ENCODE results near the gene OR2D2.
"Not testable (repeated sequence)": the region's sequence is repeated elsewhere in the genome, so short reads cannot be mapped to it uniquely, and the experiment has no call there.

Gene OR2D2

DNA sequence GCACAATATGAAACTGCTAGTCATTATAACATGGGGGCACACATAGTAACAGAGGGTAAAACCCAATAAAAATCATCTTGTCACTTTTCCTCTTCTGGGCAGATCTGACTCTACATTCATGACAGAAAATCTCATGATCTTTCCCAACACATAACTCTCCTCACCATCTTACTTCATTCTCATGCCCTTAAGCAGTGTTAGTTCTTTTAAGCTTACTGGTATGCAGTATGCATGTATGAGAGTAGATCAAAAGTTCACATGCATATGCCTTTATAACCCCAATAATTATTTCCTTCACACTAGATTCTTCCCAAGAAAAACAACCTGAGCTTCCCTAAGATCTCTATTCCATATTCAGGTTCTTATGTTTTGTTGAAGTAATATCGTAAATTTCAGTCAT lies 21.0 kb downstream of the OR2D2 start:
- no peaks in the 10 kb centered on the region for H3K27me3 ChIP-seq (ENCODE audit: control insufficient read depth, insufficient read depth, low read length)
- no peaks in the 10 kb centered on the region for H3K4me1 ChIP-seq (ENCODE audit: control insufficient read depth, insufficient read depth, low read length)
- H3K9ac ChIP-seq (ENCODE audit: low read length), result no peak overlapping the region
- H3K4me3 ChIP-seq (ENCODE audit: low read length), result no peak overlapping the region
- H3K27ac ChIP-seq (ENCODE audit: low read depth, low read length), result no peak overlapping the region
- no peaks in the 10 kb centered on the region for H3K36me3 ChIP-seq (ENCODE audit: control insufficient read depth, insufficient read depth, low read length)

DNA sequence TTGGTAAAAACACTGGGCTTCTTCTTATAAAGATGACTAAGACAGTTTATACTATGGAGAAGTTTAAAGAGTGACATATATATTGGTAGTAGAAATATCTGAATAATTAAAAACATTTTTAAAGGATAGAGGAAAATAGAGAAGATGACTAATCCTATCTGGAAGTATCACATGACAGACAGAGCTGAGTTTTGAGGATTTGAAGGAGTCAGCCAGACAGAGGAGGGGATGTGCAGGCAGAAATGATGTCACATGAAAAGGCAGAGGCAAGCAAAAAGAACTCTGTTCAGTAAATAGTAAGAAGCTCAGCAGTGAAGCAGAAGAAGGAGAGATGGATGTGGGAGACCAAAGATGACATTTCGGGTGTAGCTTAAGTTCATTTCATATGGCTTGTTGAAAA lies 27.9 kb downstream of the OR2D2 start:
- Histone ChIP-seq H3K27ac (ENCODE audit: low read depth, low read length) (no peak overlapping the region), H3K4me3 (ENCODE audit: low read length) (no peak overlapping the region), H3K4me1 (ENCODE audit: control insufficient read depth, insufficient read depth, low read length) (no peaks in the 10 kb centered on the region), H3K9ac (ENCODE audit: low read length) (no peak overlapping the region), H3K36me3 (ENCODE audit: control insufficient read depth, insufficient read depth, low read length) (no peaks in the 10 kb centered on the region), H3K27me3 (ENCODE audit: control insufficient read depth, insufficient read depth, low read length) (no peaks in the 10 kb centered on the region)

DNA sequence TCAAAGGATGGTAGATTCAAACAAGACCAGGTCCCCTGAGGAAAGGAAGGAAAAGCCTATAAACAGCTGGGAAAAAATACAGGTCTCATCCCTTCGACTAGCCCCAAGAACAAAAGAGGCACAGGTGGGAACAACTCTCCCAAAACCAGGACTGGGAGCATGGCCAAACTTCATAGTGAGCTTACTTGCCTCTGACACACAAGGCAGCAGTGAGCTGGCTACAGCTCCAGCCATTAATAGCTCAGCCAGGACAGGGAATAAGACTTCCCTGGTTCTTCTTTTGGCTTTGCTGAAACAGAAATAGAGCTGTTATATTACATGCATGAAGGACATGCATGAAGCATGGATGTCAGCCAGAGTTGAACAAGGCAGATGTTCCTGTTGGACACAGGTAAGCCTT lies 29.3 kb downstream of the OR2D2 start, which contains the start of gene OR10A2:
TSS of gene OR10A2 (plus strand) at position 97 of the 400 bp plus-strand sequence. CDS start 6,698 bp downstream, outside the sequence.
- Histone ChIP-seq H3K27ac (ENCODE audit: low read depth, low read length) (no peak within 1 kb of the TSS), H3K4me1 (ENCODE audit: control insufficient read depth, insufficient read depth, low read length) (no peaks in the 10 kb centered on the region), H3K4me3 (ENCODE audit: low read length) (no peak within 1 kb of the TSS), H3K9ac (ENCODE audit: low read length) (no peak within 1 kb of the TSS), H3K36me3 (ENCODE audit: control insufficient read depth, insufficient read depth, low read length) (no peaks in the 10 kb centered on the region), H3K27me3 (ENCODE audit: control insufficient read depth, insufficient read depth, low read length) (no peaks in the 10 kb centered on the region)

DNA sequence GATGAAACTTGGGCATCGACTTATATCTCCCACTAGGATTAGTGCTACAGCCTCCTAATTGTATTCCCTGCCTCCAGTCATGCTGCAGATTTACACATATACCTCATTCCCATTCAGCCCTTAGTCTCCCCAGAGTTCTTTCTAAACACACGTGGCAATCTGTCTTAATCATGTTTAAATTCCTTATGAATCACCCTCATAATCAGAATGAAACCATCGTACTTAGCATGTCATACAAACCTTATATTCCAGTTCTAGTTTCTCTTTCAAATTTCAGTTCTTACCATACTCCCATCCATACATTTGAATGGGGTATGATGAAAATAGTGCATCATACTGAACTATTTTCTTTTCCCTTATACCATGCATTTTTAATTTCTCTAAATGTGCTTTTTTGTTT lies 35.4 kb downstream of the OR2D2 start:
- H3K36me3 ChIP-seq (ENCODE audit: control insufficient read depth, insufficient read depth, low read length), result no peaks in the 10 kb centered on the region
- H3K4me1 ChIP-seq (ENCODE audit: control insufficient read depth, insufficient read depth, low read length), result no peaks in the 10 kb centered on the region
- H3K9ac ChIP-seq (ENCODE audit: low read length), result no peak overlapping the region
- no peak overlapping the region for H3K27ac ChIP-seq (ENCODE audit: low read depth, low read length)
- H3K4me3 ChIP-seq (ENCODE audit: low read length), result no peak overlapping the region
- H3K27me3 ChIP-seq (ENCODE audit: control insufficient read depth, insufficient read depth, low read length), result no peaks in the 10 kb centered on the region

DNA sequence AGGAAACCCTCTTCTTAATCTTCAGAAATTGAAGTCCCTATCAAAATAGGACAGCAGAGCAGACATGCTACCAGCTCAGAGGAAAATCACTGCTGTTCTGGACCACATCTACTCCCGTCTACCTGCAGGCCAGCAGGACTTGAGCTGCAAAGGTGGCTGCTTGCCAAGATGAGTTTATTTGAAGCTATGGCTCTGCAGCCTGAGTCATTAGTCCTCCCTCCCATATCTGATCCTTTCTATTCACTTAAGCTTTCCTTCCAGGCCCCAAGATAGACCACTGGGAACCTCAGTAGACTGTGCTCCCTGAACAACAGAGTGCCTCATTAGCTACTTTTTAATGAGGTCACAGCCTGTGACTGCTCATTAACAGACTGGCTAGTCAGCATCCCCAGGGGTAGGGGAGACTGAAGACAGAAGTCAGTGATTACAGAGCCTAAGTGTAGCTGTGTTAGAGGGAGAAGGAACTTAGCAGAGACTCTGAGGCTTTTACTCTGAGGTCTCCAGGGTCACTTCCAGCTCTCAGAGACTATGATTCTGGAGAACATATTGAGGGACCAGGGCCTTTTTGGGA lies 36.2 kb downstream of the OR2D2 start:
- no peak overlapping the region for H3K4me3 ChIP-seq (ENCODE audit: low read length)
- H3K4me1 ChIP-seq (ENCODE audit: control insufficient read depth, insufficient read depth, low read length), result no peaks in the 10 kb centered on the region
- H3K9ac ChIP-seq (ENCODE audit: low read length), result no peak overlapping the region
- H3K36me3 ChIP-seq (ENCODE audit: control insufficient read depth, insufficient read depth, low read length), result no peaks in the 10 kb centered on the region
- H3K27me3 ChIP-seq (ENCODE audit: control insufficient read depth, insufficient read depth, low read length), result no peaks in the 10 kb centered on the region
- H3K27ac ChIP-seq (ENCODE audit: low read depth, low read length), result no peak overlapping the region

DNA sequence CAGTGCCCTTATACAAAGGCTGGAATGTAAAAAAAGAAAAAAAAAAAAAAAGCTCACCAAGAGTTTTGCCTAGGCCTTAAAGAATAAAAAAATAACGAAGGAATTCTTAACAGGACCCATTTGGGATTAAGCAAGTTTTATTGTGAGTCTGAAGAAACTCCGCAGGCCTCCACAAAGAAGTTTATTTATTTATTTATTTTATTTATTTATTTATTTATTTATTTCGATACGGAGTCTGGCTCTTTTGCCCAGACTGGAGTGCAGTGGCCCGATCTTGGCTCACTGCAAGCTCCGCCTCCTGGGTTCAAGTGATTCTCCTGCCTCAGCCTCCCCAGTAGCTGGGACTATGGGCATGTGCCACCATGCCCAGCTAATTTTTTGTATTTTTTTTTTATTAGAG lies 37.5 kb downstream of the OR2D2 start:
- H3K27ac ChIP-seq (ENCODE audit: low read depth, low read length); H3K27me3 ChIP-seq (ENCODE audit: control insufficient read depth, insufficient read depth, low read length); H3K4me1 ChIP-seq (ENCODE audit: control insufficient read depth, insufficient read depth, low read length); H3K4me3 ChIP-seq (ENCODE audit: low read length); H3K36me3 ChIP-seq (ENCODE audit: control insufficient read depth, insufficient read depth, low read length); H3K9ac ChIP-seq (ENCODE audit: low read length): not testable (repeated sequence)

DNA sequence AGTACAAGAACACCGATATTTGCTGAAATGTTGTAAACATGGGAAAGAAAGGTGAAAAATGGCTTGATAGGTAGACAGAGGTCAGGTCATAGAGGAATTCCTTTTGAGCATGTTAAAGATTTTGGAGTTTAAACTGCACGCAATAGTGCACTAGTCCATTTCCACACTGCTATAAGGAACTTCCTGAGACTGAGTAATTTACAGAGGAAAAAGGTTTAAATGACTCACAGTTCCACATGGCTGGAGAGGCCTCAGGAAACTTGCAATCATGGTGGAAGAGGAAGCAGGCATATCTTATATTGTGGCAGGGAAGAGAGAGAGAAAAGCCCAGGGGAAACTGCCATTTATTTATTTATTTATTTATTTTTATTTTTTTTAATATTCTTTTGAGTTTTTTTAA lies 41.8 kb downstream of the OR2D2 start:
- Histone ChIP-seq H3K27ac (ENCODE audit: low read depth, low read length) (no peak overlapping the region), H3K4me1 (ENCODE audit: control insufficient read depth, insufficient read depth, low read length) (no peaks in the 10 kb centered on the region), H3K4me3 (ENCODE audit: low read length) (no peak overlapping the region), H3K27me3 (ENCODE audit: control insufficient read depth, insufficient read depth, low read length) (no peaks in the 10 kb centered on the region), H3K9ac (ENCODE audit: low read length) (no peak overlapping the region), H3K36me3 (ENCODE audit: control insufficient read depth, insufficient read depth, low read length) (no peaks in the 10 kb centered on the region)

DNA sequence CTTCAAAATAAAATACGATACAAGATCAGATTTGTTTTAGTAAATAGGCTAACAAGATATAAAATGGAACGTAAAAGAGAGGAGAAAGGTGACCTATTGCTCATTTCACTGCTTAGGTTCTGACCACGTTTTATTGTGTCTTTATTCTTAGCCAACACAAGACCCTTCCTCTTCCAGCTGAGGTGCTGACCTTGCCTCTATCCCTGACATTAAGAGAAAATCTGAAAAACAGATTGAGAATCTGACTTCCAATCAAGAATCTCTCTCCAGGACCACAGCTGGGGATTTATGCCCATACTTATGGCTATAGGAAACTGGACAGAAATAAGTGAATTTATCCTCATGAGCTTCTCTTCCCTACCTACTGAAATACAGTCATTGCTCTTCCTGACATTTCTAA lies 46.9 kb downstream of the OR2D2 start, which contains the start of gene OR10A5:
TSS of gene OR10A5 (plus strand) at position 301 of the 400 bp plus-strand sequence. CDS start at position 301, 0 bp downstream.
- H3K36me3 ChIP-seq (ENCODE audit: control insufficient read depth, insufficient read depth, low read length), result no peaks in the 10 kb centered on the region
- no peak within 1 kb of the TSS for H3K4me3 ChIP-seq (ENCODE audit: low read length)
- H3K27me3 ChIP-seq (ENCODE audit: control insufficient read depth, insufficient read depth, low read length), result no peaks in the 10 kb centered on the region
- H3K27ac ChIP-seq (ENCODE audit: low read depth, low read length), result no peak within 1 kb of the TSS
- H3K4me1 ChIP-seq (ENCODE audit: control insufficient read depth, insufficient read depth, low read length), result no peaks in the 10 kb centered on the region
- H3K9ac ChIP-seq (ENCODE audit: low read length), result no peak within 1 kb of the TSS

DNA sequence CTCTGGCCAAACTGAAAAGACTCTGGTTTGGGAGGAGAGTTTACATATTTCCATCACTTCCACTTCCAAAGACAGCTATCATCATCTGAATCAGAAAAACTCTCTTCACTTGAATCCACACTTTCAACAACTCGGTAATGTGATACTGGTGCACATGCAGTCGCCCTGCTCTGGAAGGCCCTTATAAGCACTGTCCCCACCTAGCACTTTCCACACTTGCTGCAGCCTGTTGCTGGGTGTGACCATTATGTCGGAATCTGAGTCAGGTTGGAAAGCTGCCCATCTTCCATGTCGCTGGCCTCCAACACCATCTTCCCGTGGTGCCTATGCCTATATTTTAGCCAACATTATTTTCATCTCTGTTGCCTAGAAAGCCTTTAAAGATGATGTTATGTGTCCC lies 47.9 kb downstream of the OR2D2 start:
- Histone ChIP-seq H3K27ac (ENCODE audit: low read depth, low read length) (no peak overlapping the region), H3K27me3 (ENCODE audit: control insufficient read depth, insufficient read depth, low read length) (no peaks in the 10 kb centered on the region), H3K9ac (ENCODE audit: low read length) (no peak overlapping the region)

DNA sequence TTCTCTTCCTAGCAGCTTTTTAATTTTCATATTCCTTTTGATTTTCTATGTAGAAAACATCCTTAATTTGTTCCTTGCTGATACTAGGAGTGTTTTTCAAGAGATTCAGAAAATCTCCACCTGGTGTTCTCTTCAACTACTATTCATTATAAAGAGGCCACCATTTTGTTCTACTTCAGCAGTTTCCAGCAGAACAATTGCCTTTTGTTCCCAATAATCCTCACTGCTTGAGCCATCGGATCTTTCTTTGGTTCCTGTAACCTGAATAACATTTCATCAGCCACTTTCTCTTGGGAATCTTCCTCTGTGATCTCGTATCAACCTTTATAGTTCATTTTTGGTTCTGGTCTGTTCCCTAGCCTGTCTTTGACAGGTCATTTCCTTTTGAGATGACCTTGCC lies 48.6 kb downstream of the OR2D2 start:
- H3K4me1 ChIP-seq (ENCODE audit: control insufficient read depth, insufficient read depth, low read length), result no peaks in the 10 kb centered on the region
- H3K27me3 ChIP-seq (ENCODE audit: control insufficient read depth, insufficient read depth, low read length), result no peaks in the 10 kb centered on the region
- no peak overlapping the region for H3K27ac ChIP-seq (ENCODE audit: low read depth, low read length)
- no peaks in the 10 kb centered on the region for H3K36me3 ChIP-seq (ENCODE audit: control insufficient read depth, insufficient read depth, low read length)
- H3K9ac ChIP-seq (ENCODE audit: low read length), result no peak overlapping the region
- no peak overlapping the region for H3K4me3 ChIP-seq (ENCODE audit: low read length)

More for the DNA sequence above, 47.9 kb downstream of the OR2D2 start:
- Histone ChIP-seq H3K36me3 (ENCODE audit: control insufficient read depth, insufficient read depth, low read length) (no peaks in the 10 kb centered on the region), H3K4me3 (ENCODE audit: low read length) (no peak overlapping the region), H3K4me1 (ENCODE audit: control insufficient read depth, insufficient read depth, low read length) (no peaks in the 10 kb centered on the region)

DNA sequence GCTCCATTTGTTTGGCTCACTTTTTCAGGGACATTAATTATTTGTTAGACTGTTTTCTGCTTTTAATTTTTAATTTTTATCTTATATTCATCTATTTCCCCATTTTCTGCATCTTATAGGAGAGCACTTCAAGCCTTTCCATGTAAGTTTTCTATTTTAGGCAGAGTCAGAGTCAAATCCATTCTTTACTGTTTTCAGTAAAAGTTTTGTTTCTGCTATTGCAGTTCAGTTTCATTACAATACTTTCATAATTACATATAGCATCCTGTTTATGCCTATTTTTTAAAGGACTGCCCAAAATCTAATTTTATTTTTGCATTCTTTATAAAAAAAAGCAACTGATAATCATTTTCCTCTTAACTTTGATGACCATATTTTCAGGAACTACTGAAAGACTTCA lies 50.6 kb downstream of the OR2D2 start:
- Histone ChIP-seq H3K36me3 (ENCODE audit: control insufficient read depth, insufficient read depth, low read length) (no peaks in the 10 kb centered on the region), H3K27ac (ENCODE audit: low read depth, low read length) (no peak overlapping the region), H3K27me3 (ENCODE audit: control insufficient read depth, insufficient read depth, low read length) (no peaks in the 10 kb centered on the region), H3K4me1 (ENCODE audit: control insufficient read depth, insufficient read depth, low read length) (no peaks in the 10 kb centered on the region), H3K9ac (ENCODE audit: low read length) (no peak overlapping the region), H3K4me3 (ENCODE audit: low read length) (no peak overlapping the region)

Measured in rectal smooth muscle tissue (tissue), 1 donor.